ENCODE data around the gene HTRA3.

DNA sequence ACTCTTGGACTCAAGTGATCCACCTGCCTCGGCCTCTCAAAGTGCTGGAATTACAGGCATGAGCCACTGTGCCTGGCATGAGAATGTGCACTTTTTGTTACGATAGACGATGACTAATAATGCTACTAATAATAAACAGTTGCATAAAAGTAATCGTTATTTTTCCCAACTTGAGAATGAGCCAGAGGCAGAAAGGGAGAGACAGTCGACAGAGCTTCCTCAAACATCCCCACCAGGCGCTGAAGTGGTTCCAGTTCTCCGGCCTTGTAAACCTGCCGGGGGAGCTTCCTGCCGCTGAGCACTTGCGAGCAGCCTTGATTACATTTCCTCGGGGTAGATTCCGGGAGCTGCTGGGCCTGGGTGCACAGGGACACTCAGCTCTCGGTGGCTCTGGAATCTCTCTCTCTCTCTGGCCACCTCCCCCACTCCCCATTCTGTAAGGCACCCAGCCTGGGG is 8.9 kb upstream of the HTRA3 start:
- TF ChIP-seq POLR2AphosphoS5 (IDR thresholded peaks at IDR 0.05; ENCODE audit: low read depth) (no peak), CTCF (IDR thresholded peaks at IDR 0.05; ENCODE audit: insufficient read depth, low read length) (no peak), REST (IDR thresholded peaks at IDR 0.05; ENCODE audit: insufficient replicate concordance, low read depth) (no peak)
